ENCODE data around the gene PDIA6. TPM values are rescaled to one million over a fixed set of nuclear protein-coding genes. Genes with fewer than 3 reads are reported as not detected.

PDIA6 gene
- total and polyA plus RNA-seq, 9 of the 15 experiments (the other 6 are each of a cell fraction or from before 2014, with no cell fraction given): 166 to 268 (median 229) TPM

DNA sequence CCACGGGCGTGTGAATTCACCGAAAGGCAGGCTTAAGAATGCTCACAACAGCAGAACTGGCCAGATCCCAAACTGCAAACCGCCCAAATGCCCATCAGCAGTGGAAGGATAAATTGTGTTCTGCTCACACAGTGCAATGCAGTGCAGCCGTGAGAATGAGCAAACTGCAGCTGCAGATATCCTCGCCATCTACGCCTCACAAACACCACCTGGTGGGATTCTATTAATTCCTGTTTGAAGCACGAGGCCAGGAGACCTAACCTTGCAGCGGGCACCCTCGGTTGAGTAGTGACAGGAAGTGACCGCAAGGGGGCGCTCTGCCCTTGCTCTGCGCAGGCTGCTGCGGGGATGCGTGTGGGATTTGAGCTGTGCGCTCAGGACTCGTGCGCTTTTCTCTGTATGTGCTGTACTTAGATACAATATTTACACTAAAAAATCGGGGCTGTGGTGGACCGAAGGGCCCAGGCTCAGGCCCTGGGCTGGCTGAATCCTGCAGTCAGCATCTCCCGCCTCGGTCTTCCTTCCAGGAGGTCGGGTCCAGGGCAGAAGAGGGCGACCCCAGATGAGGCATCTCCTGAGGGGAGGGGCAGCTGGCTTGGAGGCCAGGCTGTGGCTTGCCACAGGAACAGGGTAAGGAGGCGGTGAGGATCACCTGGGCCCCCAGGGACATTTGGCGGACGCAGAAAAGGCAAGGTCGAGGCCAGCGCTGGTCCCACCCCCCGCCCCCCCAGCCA, 19.8 kb upstream of the PDIA6 start (continued):
- TF ChIP-seq, protein P1, sequence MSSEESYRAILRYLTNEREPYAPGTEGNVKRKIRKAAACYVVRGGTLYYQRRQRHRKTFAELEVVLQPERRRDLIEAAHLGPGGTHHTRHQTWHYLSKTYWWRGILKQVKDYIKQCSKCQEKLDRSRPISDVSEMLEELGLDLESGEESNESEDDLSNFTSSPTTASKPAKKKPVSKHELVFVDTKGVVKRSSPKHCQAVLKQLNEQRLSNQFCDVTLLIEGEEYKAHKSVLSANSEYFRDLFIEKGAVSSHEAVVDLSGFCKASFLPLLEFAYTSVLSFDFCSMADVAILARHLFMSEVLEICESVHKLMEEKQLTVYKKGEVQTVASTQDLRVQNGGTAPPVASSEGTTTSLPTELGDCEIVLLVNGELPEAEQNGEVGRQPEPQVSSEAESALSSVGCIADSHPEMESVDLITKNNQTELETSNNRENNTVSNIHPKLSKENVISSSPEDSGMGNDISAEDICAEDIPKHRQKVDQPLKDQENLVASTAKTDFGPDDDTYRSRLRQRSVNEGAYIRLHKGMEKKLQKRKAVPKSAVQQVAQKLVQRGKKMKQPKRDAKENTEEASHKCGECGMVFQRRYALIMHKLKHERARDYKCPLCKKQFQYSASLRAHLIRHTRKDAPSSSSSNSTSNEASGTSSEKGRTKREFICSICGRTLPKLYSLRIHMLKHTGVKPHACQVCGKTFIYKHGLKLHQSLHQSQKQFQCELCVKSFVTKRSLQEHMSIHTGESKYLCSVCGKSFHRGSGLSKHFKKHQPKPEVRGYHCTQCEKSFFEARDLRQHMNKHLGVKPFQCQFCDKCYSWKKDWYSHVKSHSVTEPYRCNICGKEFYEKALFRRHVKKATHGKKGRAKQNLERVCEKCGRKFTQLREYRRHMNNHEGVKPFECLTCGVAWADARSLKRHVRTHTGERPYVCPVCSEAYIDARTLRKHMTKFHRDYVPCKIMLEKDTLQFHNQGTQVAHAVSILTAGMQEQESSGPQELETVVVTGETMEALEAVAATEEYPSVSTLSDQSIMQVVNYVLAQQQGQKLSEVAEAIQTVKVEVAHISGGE (CRISPR knock-in tag; IDR thresholded peaks at IDR 0.05): no peak
- TF ChIP-seq, protein P2, sequence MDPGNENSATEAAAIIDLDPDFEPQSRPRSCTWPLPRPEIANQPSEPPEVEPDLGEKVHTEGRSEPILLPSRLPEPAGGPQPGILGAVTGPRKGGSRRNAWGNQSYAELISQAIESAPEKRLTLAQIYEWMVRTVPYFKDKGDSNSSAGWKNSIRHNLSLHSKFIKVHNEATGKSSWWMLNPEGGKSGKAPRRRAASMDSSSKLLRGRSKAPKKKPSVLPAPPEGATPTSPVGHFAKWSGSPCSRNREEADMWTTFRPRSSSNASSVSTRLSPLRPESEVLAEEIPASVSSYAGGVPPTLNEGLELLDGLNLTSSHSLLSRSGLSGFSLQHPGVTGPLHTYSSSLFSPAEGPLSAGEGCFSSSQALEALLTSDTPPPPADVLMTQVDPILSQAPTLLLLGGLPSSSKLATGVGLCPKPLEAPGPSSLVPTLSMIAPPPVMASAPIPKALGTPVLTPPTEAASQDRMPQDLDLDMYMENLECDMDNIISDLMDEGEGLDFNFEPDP (CRISPR knock-in tag; IDR thresholded peaks at IDR 0.05): no peak
- TF ChIP-seq, protein P3, sequence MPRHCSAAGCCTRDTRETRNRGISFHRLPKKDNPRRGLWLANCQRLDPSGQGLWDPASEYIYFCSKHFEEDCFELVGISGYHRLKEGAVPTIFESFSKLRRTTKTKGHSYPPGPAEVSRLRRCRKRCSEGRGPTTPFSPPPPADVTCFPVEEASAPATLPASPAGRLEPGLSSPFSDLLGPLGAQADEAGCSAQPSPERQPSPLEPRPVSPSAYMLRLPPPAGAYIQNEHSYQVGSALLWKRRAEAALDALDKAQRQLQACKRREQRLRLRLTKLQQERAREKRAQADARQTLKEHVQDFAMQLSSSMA (CRISPR knock-in tag; IDR thresholded peaks at IDR 0.05): no peak
- TF ChIP-seq BHLHE40 (IDR thresholded peaks at IDR 0.05; ENCODE audit: low read length): peak; percentile 30; the same call in 1 of the 2 replicates
- no peak for TF ChIP-seq ARID1B (IDR thresholded peaks at IDR 0.05)
- TF ChIP-seq, protein P4, sequence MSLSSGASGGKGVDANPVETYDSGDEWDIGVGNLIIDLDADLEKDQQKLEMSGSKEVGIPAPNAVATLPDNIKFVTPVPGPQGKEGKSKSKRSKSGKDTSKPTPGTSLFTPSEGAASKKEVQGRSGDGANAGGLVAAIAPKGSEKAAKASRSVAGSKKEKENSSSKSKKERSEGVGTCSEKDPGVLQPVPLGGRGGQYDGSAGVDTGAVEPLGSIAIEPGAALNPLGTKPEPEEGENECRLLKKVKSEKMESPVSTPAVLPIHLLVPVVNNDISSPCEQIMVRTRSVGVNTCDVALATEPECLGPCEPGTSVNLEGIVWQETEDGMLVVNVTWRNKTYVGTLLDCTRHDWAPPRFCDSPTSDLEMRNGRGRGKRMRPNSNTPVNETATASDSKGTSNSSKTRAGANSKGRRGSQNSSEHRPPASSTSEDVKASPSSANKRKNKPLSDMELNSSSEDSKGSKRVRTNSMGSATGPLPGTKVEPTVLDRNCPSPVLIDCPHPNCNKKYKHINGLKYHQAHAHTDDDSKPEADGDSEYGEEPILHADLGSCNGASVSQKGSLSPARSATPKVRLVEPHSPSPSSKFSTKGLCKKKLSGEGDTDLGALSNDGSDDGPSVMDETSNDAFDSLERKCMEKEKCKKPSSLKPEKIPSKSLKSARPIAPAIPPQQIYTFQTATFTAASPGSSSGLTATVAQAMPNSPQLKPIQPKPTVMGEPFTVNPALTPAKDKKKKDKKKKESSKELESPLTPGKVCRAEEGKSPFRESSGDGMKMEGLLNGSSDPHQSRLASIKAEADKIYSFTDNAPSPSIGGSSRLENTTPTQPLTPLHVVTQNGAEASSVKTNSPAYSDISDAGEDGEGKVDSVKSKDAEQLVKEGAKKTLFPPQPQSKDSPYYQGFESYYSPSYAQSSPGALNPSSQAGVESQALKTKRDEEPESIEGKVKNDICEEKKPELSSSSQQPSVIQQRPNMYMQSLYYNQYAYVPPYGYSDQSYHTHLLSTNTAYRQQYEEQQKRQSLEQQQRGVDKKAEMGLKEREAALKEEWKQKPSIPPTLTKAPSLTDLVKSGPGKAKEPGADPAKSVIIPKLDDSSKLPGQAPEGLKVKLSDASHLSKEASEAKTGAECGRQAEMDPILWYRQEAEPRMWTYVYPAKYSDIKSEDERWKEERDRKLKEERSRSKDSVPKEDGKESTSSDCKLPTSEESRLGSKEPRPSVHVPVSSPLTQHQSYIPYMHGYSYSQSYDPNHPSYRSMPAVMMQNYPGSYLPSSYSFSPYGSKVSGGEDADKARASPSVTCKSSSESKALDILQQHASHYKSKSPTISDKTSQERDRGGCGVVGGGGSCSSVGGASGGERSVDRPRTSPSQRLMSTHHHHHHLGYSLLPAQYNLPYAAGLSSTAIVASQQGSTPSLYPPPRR (CRISPR knock-in tag; IDR thresholded peaks at IDR 0.05; ENCODE audit: borderline replicate concordance): no peak
- TF ChIP-seq SMAD4 (CRISPR knock-in tag; conservative IDR thresholded peaks at IDR 0.05): no peak
- peak; percentile 75 for TF ChIP-seq ETV1 (tag; conservative IDR thresholded peaks at IDR 0.05; ENCODE audit: low read depth)
- TF ChIP-seq ZNF140 (CRISPR knock-in tag; IDR thresholded peaks at IDR 0.05): no peak
- TF ChIP-seq NFATC3 (IDR thresholded peaks at IDR 0.05): no peak
- TF ChIP-seq, protein P5, sequence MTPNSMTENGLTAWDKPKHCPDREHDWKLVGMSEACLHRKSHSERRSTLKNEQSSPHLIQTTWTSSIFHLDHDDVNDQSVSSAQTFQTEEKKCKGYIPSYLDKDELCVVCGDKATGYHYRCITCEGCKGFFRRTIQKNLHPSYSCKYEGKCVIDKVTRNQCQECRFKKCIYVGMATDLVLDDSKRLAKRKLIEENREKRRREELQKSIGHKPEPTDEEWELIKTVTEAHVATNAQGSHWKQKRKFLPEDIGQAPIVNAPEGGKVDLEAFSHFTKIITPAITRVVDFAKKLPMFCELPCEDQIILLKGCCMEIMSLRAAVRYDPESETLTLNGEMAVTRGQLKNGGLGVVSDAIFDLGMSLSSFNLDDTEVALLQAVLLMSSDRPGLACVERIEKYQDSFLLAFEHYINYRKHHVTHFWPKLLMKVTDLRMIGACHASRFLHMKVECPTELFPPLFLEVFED (CRISPR knock-in tag; conservative IDR thresholded peaks at IDR 0.05): no peak

All from K562 (cell line).